Measurements from ENCODE around the gene UFSP2. TPM values are rescaled to one million over a fixed set of nuclear protein-coding genes. Genes with fewer than 3 reads are reported as not detected.

UFSP2 gene
- total RNA-seq, 1 donor from 2014 or later: 51.2 TPM

GRCh38 chr4:185470501-185471195 is 44.9 kb upstream of the UFSP2 start:
- peak overlapping the region; percentile 55 for H3K27ac ChIP-seq (replicated peaks)
- intact Hi-C loops (cut with micrococcal nuclease): no loop called here
- H3K36me3 ChIP-seq: no peaks in the 10 kb centered on the region
- peaks cover 16% of the 10 kb centered on the region for H3K4me1 ChIP-seq
- TF ChIP-seq CTCF (IDR thresholded peaks at IDR 0.05; ENCODE audit: borderline replicate concordance): no peak
- H3K4me3 ChIP-seq: peak overlapping the region; percentile 92
- H3K9me3 ChIP-seq (replicated peaks): no peaks in the 10 kb centered on the region
- no peaks in the 10 kb centered on the region for H3K27me3 ChIP-seq (ENCODE audit: low read depth)
- DNase-seq: peak; percentile 49

- no peak for DNase-seq
- no peaks in the 10 kb centered on the region for H3K9me3 ChIP-seq (replicated peaks)
- H3K27me3 ChIP-seq (ENCODE audit: low read depth): no peaks in the 10 kb centered on the region
- H3K4me3 ChIP-seq: no peak overlapping the region
- no peak for TF ChIP-seq CTCF (IDR thresholded peaks at IDR 0.05; ENCODE audit: borderline replicate concordance)
- intact Hi-C loops (cut with micrococcal nuclease): no loop called here
- peaks cover 16% of the 10 kb centered on the region for H3K4me1 ChIP-seq
- H3K36me3 ChIP-seq: no peaks in the 10 kb centered on the region
- H3K27ac ChIP-seq (replicated peaks): no peak overlapping the region
These were observed 43.9 kb upstream of the UFSP2 start for GRCh38 chr4:185469580-185470154.

- intact Hi-C loops (cut with micrococcal nuclease): no loop called here
These were observed 43.2 kb upstream of the UFSP2 start for GRCh38 chr4:185468999-185469398.

GRCh38 chr4:185467991-185468390 is 42.2 kb upstream of the UFSP2 start:
- Histone ChIP-seq H3K9me3 (replicated peaks) (no peaks in the 10 kb centered on the region), H3K4me3 (no peak overlapping the region), H3K27ac (replicated peaks) (no peak overlapping the region), H3K36me3 (no peaks in the 10 kb centered on the region), H3K4me1 (peaks cover 16% of the 10 kb centered on the region), H3K27me3 (ENCODE audit: low read depth) (no peaks in the 10 kb centered on the region)
- no peak for TF ChIP-seq CTCF (IDR thresholded peaks at IDR 0.05; ENCODE audit: borderline replicate concordance)
- intact Hi-C loops (cut with micrococcal nuclease): no loop called here
- DNase-seq: no peak

More at GRCh38 chr4:185468999-185469398, 43.2 kb upstream of the UFSP2 start:
- Histone ChIP-seq H3K27me3 (ENCODE audit: low read depth) (no peaks in the 10 kb centered on the region), H3K9me3 (replicated peaks) (no peaks in the 10 kb centered on the region), H3K36me3 (no peaks in the 10 kb centered on the region), H3K27ac (replicated peaks) (no peak overlapping the region), H3K4me1 (peaks cover 16% of the 10 kb centered on the region), H3K4me3 (no peak overlapping the region)
- TF ChIP-seq CTCF (IDR thresholded peaks at IDR 0.05; ENCODE audit: borderline replicate concordance): no peak
- DNase-seq: no peak

- H3K36me3 ChIP-seq: no peaks in the 10 kb centered on the region
- intact Hi-C loops (cut with micrococcal nuclease): no loop called here
- peaks cover 13% of the 10 kb centered on the region for H3K4me1 ChIP-seq
- TF ChIP-seq CTCF (IDR thresholded peaks at IDR 0.05; ENCODE audit: borderline replicate concordance): no peak
- no peaks in the 10 kb centered on the region for H3K9me3 ChIP-seq (replicated peaks)
- H3K4me3 ChIP-seq: no peak overlapping the region
- no peaks in the 10 kb centered on the region for H3K27me3 ChIP-seq (ENCODE audit: low read depth)
- DNase-seq: no peak
- no peak overlapping the region for H3K27ac ChIP-seq (replicated peaks)
These were observed 41.3 kb upstream of the UFSP2 start for GRCh38 chr4:185467101-185467500.

Measured in left ventricle myocardium inferior (tissue), 1 donor.